Left lobe of liver (tissue), 2 donors: Measurements from ENCODE around the gene PLEKHG4B. TPM values are rescaled to one million over a fixed set of nuclear protein-coding genes. Genes with fewer than 3 reads are reported as not detected.
"Not testable (repeated sequence)": the region's sequence is repeated elsewhere in the genome, so short reads cannot be mapped to it uniquely, and the experiment has no call there.

Source experiments
- ATAC-seq: fragments of 200-7000 bp; cut with Tn5 transposase; one replicate; pipeline ENCODE4 v1.9.1; 2020; ENCODE audit warnings: mild to moderate bottlenecking, moderate library complexity
- DNase-seq: peaks from one replicate; pipeline ENCODE4 v3.0.0-alpha.2; 2020; ENCODE audit warnings: low spot score
- total RNA-seq: library from RNA; stranded (reverse); gene quantifications from one replicate; pipeline ENCODE4 v1.2.1, GENCODE V29; 2021
- donor health status: DM: no; HTN: no; CAD: no; lungs with moderate emphysema.
- donor health status: DM: no; HTN: yes; CAD: no.

PLEKHG4B gene
- total RNA-seq, 1 donor from 2014 or later: 0.25 TPM

GRCh38 chr5:196350-196749 is 104.4 kb downstream of the PLEKHG4B start:
- ATAC-seq (no peak), DNase-seq (no peak)

- ATAC-seq, DNase-seq: not testable (repeated sequence)
These were observed 105.1 kb downstream of the PLEKHG4B start for GRCh38 chr5:197031-197430.

GRCh38 chr5:197892-198489 is 106.0 kb downstream of the PLEKHG4B start:
- ATAC-seq (no peak), DNase-seq (no peak)

GRCh38 chr5:198516-199196 is 106.7 kb downstream of the PLEKHG4B start:
- no peak for ATAC-seq
- no peak for DNase-seq

- ATAC-seq (no peak), DNase-seq (no peak)
These were observed 107.4 kb downstream of the PLEKHG4B start for GRCh38 chr5:199197-199949.

- DNase-seq (no peak), ATAC-seq (no peak)
These were observed 108.1 kb downstream of the PLEKHG4B start for GRCh38 chr5:199950-200645.

- DNase-seq (no peak), ATAC-seq (no peak)
These were observed 109.0 kb downstream of the PLEKHG4B start for GRCh38 chr5:200985-201384.

GRCh38 chr5:201672-202071 is 109.7 kb downstream of the PLEKHG4B start:
- ATAC-seq (no peak), DNase-seq (no peak)

- DNase-seq: no peak
- no peak for ATAC-seq
These were observed 111.4 kb downstream of the PLEKHG4B start for GRCh38 chr5:203246-203930.

GRCh38 chr5:204001-204400 is 112.0 kb downstream of the PLEKHG4B start:
- ATAC-seq (no peak), DNase-seq (no peak)

- ATAC-seq (no peak), DNase-seq (no peak)
These were observed 112.5 kb downstream of the PLEKHG4B start for GRCh38 chr5:204462-204861.

- ATAC-seq (no peak), DNase-seq (no peak)
These were observed 113.2 kb downstream of the PLEKHG4B start for GRCh38 chr5:204966-205670.

- ATAC-seq (no peak), DNase-seq (no peak)
These were observed 114.4 kb downstream of the PLEKHG4B start for GRCh38 chr5:206406-206805.

- ATAC-seq: no peak
- no peak for DNase-seq
These were observed 115.1 kb downstream of the PLEKHG4B start for GRCh38 chr5:206927-207536.

GRCh38 chr5:207599-207998 is 115.6 kb downstream of the PLEKHG4B start:
- no peak for ATAC-seq
- no peak for DNase-seq

GRCh38 chr5:208449-209114 is 116.6 kb downstream of the PLEKHG4B start:
- ATAC-seq (no peak), DNase-seq (no peak)

GRCh38 chr5:213803-214395 is 121.9 kb downstream of the PLEKHG4B start:
- DNase-seq: no peak
- no peak for ATAC-seq

- not testable (repeated sequence) for DNase-seq, ATAC-seq
These were observed 123.3 kb downstream of the PLEKHG4B start for GRCh38 chr5:215256-215655.

GRCh38 chr5:216076-216475 is 124.1 kb downstream of the PLEKHG4B start:
- not testable (repeated sequence) for DNase-seq, ATAC-seq
